ENCODE measurements around the gene TMEM51. TPM values are rescaled to one million over a fixed set of nuclear protein-coding genes. Genes with fewer than 3 reads are reported as not detected.

TMEM51 gene
- polyA plus RNA-seq, 1 donor from 2014 or later, result 1.7 TPM

DNA sequence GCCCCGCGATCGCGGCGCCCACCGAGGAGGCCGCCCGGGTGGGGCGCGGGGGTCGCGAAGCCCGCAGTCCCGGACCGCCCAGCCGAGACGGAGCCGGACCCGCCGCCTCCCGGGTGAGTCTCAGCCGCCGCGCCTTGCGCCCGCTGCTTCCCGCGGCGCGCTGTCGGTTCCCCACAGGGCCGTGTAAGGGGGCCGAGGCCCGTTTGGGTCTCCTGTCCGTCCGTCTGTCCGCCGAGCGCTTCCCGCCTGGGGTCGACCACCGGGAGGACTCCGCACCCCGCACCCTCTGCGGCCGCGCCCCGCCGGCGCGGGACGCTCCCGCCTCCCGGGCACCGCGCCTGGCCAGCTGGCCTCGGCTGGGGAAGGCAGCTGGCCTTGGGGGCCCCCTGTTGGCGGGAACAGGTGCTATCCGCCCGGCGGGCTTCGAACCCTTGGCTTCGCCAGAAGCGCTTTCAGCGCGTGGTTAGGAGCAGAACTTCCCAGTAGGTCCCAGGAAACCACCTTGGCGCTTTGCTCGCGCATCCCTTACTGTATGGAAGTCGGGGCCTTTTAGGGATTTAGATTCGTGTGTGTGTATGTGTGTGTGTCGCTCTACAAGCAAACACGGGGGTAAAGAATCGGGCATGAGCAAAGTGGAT is 414 bp downstream of the TMEM51 start:
- no peaks in the 10 kb centered on the region for H3F3A ChIP-seq (ENCODE audit: insufficient read depth, low read length, poor library complexity, severe bottlenecking)
- TF ChIP-seq, protein P1, sequence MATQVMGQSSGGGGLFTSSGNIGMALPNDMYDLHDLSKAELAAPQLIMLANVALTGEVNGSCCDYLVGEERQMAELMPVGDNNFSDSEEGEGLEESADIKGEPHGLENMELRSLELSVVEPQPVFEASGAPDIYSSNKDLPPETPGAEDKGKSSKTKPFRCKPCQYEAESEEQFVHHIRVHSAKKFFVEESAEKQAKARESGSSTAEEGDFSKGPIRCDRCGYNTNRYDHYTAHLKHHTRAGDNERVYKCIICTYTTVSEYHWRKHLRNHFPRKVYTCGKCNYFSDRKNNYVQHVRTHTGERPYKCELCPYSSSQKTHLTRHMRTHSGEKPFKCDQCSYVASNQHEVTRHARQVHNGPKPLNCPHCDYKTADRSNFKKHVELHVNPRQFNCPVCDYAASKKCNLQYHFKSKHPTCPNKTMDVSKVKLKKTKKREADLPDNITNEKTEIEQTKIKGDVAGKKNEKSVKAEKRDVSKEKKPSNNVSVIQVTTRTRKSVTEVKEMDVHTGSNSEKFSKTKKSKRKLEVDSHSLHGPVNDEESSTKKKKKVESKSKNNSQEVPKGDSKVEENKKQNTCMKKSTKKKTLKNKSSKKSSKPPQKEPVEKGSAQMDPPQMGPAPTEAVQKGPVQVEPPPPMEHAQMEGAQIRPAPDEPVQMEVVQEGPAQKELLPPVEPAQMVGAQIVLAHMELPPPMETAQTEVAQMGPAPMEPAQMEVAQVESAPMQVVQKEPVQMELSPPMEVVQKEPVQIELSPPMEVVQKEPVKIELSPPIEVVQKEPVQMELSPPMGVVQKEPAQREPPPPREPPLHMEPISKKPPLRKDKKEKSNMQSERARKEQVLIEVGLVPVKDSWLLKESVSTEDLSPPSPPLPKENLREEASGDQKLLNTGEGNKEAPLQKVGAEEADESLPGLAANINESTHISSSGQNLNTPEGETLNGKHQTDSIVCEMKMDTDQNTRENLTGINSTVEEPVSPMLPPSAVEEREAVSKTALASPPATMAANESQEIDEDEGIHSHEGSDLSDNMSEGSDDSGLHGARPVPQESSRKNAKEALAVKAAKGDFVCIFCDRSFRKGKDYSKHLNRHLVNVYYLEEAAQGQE (IDR thresholded peaks at IDR 0.05; ENCODE audit: borderline replicate concordance), result no peak
- peak; percentile 31 for TF ChIP-seq TAF1 (IDR thresholded peaks at IDR 0.05; ENCODE audit: low read depth)
- TF ChIP-seq RAD21 (conservative IDR thresholded peaks at IDR 0.05), result peak; percentile 53
- peak; percentile 10 for TF ChIP-seq MXI1 (conservative IDR thresholded peaks at IDR 0.05; ENCODE audit: poor library complexity, severe bottlenecking)
- TF ChIP-seq SMC3 (conservative IDR thresholded peaks at IDR 0.05; ENCODE audit: poor library complexity), result peak; percentile 51
- no peak for TF ChIP-seq POLR2AphosphoS5 (IDR thresholded peaks at IDR 0.05)
- TF ChIP-seq EZH2 (IDR thresholded peaks at IDR 0.05; ENCODE audit: borderline replicate concordance, insufficient read depth, low read length, poor library complexity, severe bottlenecking), result no peak
- TF ChIP-seq EP300 (conservative IDR thresholded peaks at IDR 0.05; ENCODE audit: poor library complexity, severe bottlenecking), result no peak
- TF ChIP-seq, protein P2, sequence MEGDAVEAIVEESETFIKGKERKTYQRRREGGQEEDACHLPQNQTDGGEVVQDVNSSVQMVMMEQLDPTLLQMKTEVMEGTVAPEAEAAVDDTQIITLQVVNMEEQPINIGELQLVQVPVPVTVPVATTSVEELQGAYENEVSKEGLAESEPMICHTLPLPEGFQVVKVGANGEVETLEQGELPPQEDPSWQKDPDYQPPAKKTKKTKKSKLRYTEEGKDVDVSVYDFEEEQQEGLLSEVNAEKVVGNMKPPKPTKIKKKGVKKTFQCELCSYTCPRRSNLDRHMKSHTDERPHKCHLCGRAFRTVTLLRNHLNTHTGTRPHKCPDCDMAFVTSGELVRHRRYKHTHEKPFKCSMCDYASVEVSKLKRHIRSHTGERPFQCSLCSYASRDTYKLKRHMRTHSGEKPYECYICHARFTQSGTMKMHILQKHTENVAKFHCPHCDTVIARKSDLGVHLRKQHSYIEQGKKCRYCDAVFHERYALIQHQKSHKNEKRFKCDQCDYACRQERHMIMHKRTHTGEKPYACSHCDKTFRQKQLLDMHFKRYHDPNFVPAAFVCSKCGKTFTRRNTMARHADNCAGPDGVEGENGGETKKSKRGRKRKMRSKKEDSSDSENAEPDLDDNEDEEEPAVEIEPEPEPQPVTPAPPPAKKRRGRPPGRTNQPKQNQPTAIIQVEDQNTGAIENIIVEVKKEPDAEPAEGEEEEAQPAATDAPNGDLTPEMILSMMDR (IDR thresholded peaks at IDR 0.05; ENCODE audit: poor library complexity, severe bottlenecking), result peak; percentile 77
- H3K4me3 ChIP-seq (ENCODE audit: low read length), result peak overlapping the region; percentile 83
- no peak overlapping the region for H3K27ac ChIP-seq (ENCODE audit: low read length)
- H3K4me2 ChIP-seq (ENCODE audit: low read length), result no peak overlapping the region
- H2AFZ ChIP-seq (ENCODE audit: low read depth, low read length), result no peak overlapping the region
- peaks cover 33% of the 10 kb centered on the region for H3K27me3 ChIP-seq (ENCODE audit: insufficient read depth, low read depth, low read length)
- H4K20me1 ChIP-seq (ENCODE audit: insufficient read depth), result no peaks in the 10 kb centered on the region
- no peaks in the 10 kb centered on the region for H3K79me2 ChIP-seq (replicated peaks; ENCODE audit: insufficient read depth, low read length)
- H3K9me2 ChIP-seq (ENCODE audit: insufficient read depth, low read length), result no peaks in the 10 kb centered on the region
- H3K9me3 ChIP-seq (ENCODE audit: low read length), result no peaks in the 10 kb centered on the region
- peak overlapping the region; percentile 50 for H3K9ac ChIP-seq (ENCODE audit: low read length)
- no peaks in the 10 kb centered on the region for H3K36me3 ChIP-seq (ENCODE audit: insufficient read depth, low read length)

DNA sequence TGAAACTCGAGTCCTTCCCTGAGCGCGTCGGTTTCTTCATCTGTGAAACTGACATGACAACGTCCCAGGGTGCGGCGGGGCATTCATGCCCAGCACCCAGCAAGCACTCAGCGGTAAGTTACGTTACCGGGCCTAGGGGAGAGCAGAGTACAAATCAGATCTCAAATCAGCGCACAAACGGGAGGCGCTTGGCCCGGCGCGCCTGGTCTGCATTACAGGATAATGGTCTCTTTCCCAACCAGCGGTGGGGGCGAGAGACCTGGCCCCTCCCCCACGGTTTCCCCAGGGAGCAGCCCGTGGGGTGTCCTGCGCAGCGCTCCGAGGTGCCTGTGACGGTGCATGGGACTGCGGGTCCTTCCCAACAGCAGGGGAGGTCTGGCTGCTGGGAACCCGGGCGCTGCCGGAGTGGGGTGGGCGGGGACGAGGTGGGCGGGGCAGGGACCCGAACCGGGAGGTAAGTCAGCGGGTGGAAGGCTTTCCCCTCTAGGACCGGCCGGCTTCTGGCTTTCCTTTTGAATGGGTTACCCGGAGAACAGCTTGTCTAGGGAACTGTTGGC is 1.0 kb downstream of the TMEM51 start:
- Histone ChIP-seq H3K9ac (ENCODE audit: low read length) (no peak overlapping the region), H3F3A (ENCODE audit: insufficient read depth, low read length, poor library complexity, severe bottlenecking) (no peaks in the 10 kb centered on the region), H3K79me2 (replicated peaks; ENCODE audit: insufficient read depth, low read length) (no peaks in the 10 kb centered on the region), H4K20me1 (ENCODE audit: insufficient read depth) (no peaks in the 10 kb centered on the region), H3K36me3 (ENCODE audit: insufficient read depth, low read length) (no peaks in the 10 kb centered on the region), H3K27ac (ENCODE audit: low read length) (no peak overlapping the region), H3K9me3 (ENCODE audit: low read length) (no peaks in the 10 kb centered on the region), H3K9me2 (ENCODE audit: insufficient read depth, low read length) (no peaks in the 10 kb centered on the region), H3K4me3 (ENCODE audit: low read length) (peak overlapping the region; percentile 83), H2AFZ (ENCODE audit: low read depth, low read length) (no peak overlapping the region), H3K27me3 (ENCODE audit: insufficient read depth, low read depth, low read length) (peaks cover 33% of the 10 kb centered on the region), H3K4me2 (ENCODE audit: low read length) (no peak overlapping the region)
- TF ChIP-seq MXI1 (conservative IDR thresholded peaks at IDR 0.05; ENCODE audit: poor library complexity, severe bottlenecking) (no peak), SMC3 (conservative IDR thresholded peaks at IDR 0.05; ENCODE audit: poor library complexity) (no peak), POLR2AphosphoS5 (IDR thresholded peaks at IDR 0.05) (no peak), EP300 (conservative IDR thresholded peaks at IDR 0.05; ENCODE audit: poor library complexity, severe bottlenecking) (no peak), TAF1 (IDR thresholded peaks at IDR 0.05; ENCODE audit: low read depth) (no peak), EZH2 (IDR thresholded peaks at IDR 0.05; ENCODE audit: borderline replicate concordance, insufficient read depth, low read length, poor library complexity, severe bottlenecking) (no peak), RAD21 (conservative IDR thresholded peaks at IDR 0.05) (no peak)
- TF ChIP-seq, protein P2 (IDR thresholded peaks at IDR 0.05; ENCODE audit: poor library complexity, severe bottlenecking), result no peak
- TF ChIP-seq, protein P1 (IDR thresholded peaks at IDR 0.05; ENCODE audit: borderline replicate concordance), result no peak
